Subcutaneous abdominal adipose tissue (tissue), 5 donors: ENCODE data around the gene CD180.
"Not testable (repeated sequence)": the region's sequence is repeated elsewhere in the genome, so short reads cannot be mapped to it uniquely, and the experiment has no call there.

Experiments
- H3K27ac ChIP-seq: one replicate; pipeline ENCODE4 v1.7.0; 2013; ENCODE audit warnings: low read depth, mild to moderate bottlenecking, inconsistent platforms, low read length, moderate library complexity
- H3K27me3 ChIP-seq, 5 donors: one replicate each; pipeline ENCODE4 v1.7.0; 2013; ENCODE audit warnings: low read length in 5 of 5, inconsistent platforms in 1 of 5; ENCODE audit not compliant: control insufficient read depth in 5 of 5, insufficient read depth in 4 of 5
- H3K36me3 ChIP-seq, 5 donors: one replicate each; pipeline ENCODE4 v1.7.0; 2013; ENCODE audit warnings: low read length in 5 of 5; ENCODE audit not compliant: control insufficient read depth in 5 of 5, insufficient read depth in 5 of 5
- H3K4me1 ChIP-seq, 5 donors: one replicate each; pipeline ENCODE4 v1.7.0; 2013; ENCODE audit warnings: low read length in 5 of 5, mild to moderate bottlenecking in 3 of 5, moderate library complexity in 1 of 5; ENCODE audit not compliant: control insufficient read depth in 5 of 5, insufficient read depth in 5 of 5
- H3K4me3 ChIP-seq, 5 donors: one replicate each; pipeline ENCODE4 v1.7.0; 2013; ENCODE audit warnings: low read length in 5 of 5, low read depth in 1 of 5
- H3K9ac ChIP-seq, 5 donors: one replicate each; pipeline ENCODE4 v1.7.0; 2013; ENCODE audit warnings: low read length in 5 of 5, mild to moderate bottlenecking in 4 of 5, moderate library complexity in 3 of 5
- H3K9me3 ChIP-seq, 5 donors: one replicate each; pipeline ENCODE4 v1.7.0; 2013; ENCODE audit warnings: low read length in 5 of 5; ENCODE audit not compliant: control insufficient read depth in 5 of 5
- donor health status: healthy.
- donor health status: healthy.
- donor health status: healthy.
- donor health status: healthy.
- donor health status: healthy.

CD180 gene

DNA sequence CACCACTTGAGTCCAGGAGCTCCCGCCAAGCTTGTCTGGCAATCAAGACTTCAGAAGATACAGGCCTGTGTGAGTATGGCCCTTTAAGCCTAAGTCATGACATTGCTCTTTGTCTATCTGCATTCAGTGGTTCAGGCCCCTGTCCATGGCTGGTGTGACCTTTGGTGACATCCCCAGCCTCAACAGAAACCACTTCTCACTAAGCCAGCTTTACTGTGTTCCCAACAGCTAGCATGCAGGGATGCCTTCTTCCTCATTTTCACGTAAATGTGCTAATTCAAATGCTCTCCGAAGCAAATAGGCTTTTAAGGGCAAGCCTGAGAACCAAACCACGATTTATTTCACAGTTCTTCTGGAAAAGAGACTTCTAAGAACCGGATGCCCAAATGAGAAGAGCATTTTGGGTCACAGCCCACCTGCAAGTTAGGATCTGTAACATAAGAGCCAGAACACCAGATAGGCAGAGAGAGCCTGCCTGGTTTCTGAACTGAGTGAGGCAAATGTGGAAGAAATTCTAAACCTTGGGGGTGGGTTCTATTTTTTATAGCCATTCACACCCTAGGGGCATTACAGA lies 14.9 kb downstream of the CD180 start:
- Histone ChIP-seq H3K4me3 (no peak overlapping the region), H3K4me1 (peaks cover 0 to 16% (median 8%) of the 10 kb centered on the region in 5 donors), H3K27me3 (no peaks in the 10 kb centered on the region), H3K27ac (no peak overlapping the region), H3K9ac (no peak overlapping the region), H3K9me3 (peaks cover 0 to 8% (median 3%) of the 10 kb centered on the region in 5 donors), H3K36me3 (no peaks in the 10 kb centered on the region)

DNA sequence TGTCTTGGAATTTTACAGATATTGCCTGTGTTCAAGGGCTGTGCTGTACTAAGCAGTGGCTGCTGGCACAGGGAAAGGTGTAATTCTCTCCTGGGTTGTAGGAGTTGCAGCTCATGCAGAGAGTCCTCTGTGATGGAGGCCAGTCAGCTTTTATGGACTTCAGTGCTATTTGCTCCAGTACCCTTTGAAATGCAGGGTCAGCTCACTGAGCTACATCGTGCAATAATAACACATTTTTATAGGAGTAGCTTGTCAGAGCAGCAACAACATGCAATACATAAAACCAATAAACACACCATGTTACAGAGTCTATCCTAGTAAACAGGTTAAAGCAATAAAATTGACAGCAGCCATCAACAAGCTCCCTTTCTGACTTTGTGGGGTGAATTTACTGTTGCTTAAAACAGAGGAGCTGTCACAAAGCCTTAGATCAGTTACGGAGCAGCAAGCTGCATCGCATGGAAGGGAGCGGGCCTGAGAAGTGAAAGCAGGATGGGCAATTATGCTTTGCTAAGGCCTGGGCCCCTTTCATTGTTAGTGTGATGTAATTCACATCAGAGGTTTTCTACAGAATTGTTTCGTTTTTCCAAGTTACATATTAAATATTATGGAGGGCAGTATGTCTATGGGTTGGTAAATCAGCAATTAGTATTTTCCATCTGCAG lies 16.8 kb downstream of the CD180 start:
- Histone ChIP-seq H3K27ac (no peak overlapping the region), H3K9ac (no peak overlapping the region), H3K4me1 (peaks cover 0 to 16% (median 8%) of the 10 kb centered on the region in 5 donors), H3K9me3 (peaks cover 0 to 10% (median 3%) of the 10 kb centered on the region in 5 donors), H3K27me3 (no peaks in the 10 kb centered on the region), H3K36me3 (no peaks in the 10 kb centered on the region), H3K4me3 (no peak overlapping the region)

GRCh38 chr5:67178966-67179365 lies 17.6 kb downstream of the CD180 start:
- Histone ChIP-seq H3K9me3 (peaks cover 0 to 10% (median 3%) of the 10 kb centered on the region in 5 donors), H3K27ac (no peak overlapping the region), H3K27me3 (no peaks in the 10 kb centered on the region), H3K4me1 (peaks cover 0 to 16% (median 8%) of the 10 kb centered on the region in 5 donors), H3K9ac (no peak overlapping the region), H3K4me3 (no peak overlapping the region), H3K36me3 (no peaks in the 10 kb centered on the region)

GRCh38 chr5:67178085-67178484 lies 18.5 kb downstream of the CD180 start:
- H3K9ac ChIP-seq = no peak overlapping the region
- H3K4me1 ChIP-seq = peaks cover 0 to 14% (median 8%) of the 10 kb centered on the region in 5 donors
- no peaks in the 10 kb centered on the region for H3K36me3 ChIP-seq
- peaks cover 0 to 10% (median 3%) of the 10 kb centered on the region in 5 donors for H3K9me3 ChIP-seq
- no peak overlapping the region for H3K4me3 ChIP-seq
- H3K27ac ChIP-seq = no peak overlapping the region
- no peaks in the 10 kb centered on the region for H3K27me3 ChIP-seq

DNA sequence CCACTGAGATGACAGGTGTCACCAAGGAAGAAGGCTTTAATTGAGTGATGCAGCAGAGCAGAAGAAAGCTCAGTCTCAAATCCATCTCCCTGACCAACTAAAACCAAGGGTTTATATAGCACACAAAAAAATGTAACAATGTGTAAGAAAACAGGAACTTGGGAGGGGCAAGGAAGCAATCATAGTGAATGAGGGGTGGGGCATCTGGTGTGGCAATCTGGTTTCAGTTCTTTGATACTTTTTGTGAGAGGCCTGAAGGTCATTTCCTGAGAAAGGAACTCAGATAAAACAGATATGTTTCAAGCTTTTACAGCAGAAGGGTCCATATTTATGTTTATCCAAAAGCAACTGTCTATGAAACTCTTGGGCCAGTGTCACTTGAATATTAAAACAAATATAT lies 19.7 kb downstream of the CD180 start:
- Histone ChIP-seq H3K4me3 (no peak overlapping the region), H3K27me3 (no peaks in the 10 kb centered on the region), H3K4me1 (peaks cover 0 to 6% (median 1%) of the 10 kb centered on the region in 5 donors), H3K36me3 (peaks cover 0 to 5% (median 0%) of the 10 kb centered on the region in 5 donors), H3K27ac (no peak overlapping the region), H3K9ac (no peak overlapping the region), H3K9me3 (peaks cover 0 to 10% (median 3%) of the 10 kb centered on the region in 5 donors)

GRCh38 chr5:67173959-67174358 lies 22.6 kb downstream of the CD180 start:
- H3K36me3 ChIP-seq = peaks cover 0 to 6% (median 3%) of the 10 kb centered on the region in 5 donors
- H3K4me3 ChIP-seq = no peak overlapping the region
- H3K27me3 ChIP-seq = no peaks in the 10 kb centered on the region
- H3K27ac ChIP-seq = no peak overlapping the region
- peaks cover 0 to 10% (median 3%) of the 10 kb centered on the region in 5 donors for H3K9me3 ChIP-seq
- H3K4me1 ChIP-seq = peaks cover 0 to 4% (median 0%) of the 10 kb centered on the region in 5 donors
- H3K9ac ChIP-seq = no peak overlapping the region

GRCh38 chr5:67173351-67173750 lies 23.2 kb downstream of the CD180 start:
- not testable (repeated sequence) for H3K27ac ChIP-seq, H3K36me3 ChIP-seq, H3K9ac ChIP-seq, H3K4me3 ChIP-seq, H3K27me3 ChIP-seq, H3K4me1 ChIP-seq
- H3K9me3 ChIP-seq = peaks cover 0 to 10% (median 3%) of the 10 kb centered on the region in 5 donors

- Histone ChIP-seq H3K27me3 (no peaks in the 10 kb centered on the region), H3K4me3 (no peak overlapping the region), H3K36me3 (peaks cover 5 to 18% (median 12%) of the 10 kb centered on the region in 5 donors), H3K27ac (no peak overlapping the region), H3K9me3 (no peaks in the 10 kb centered on the region), H3K9ac (no peak overlapping the region), H3K4me1 (peaks cover 0 to 14% (median 12%) of the 10 kb centered on the region in 5 donors)
These were observed 25.8 kb downstream of the CD180 start for GRCh38 chr5:67170767-67171166.

DNA sequence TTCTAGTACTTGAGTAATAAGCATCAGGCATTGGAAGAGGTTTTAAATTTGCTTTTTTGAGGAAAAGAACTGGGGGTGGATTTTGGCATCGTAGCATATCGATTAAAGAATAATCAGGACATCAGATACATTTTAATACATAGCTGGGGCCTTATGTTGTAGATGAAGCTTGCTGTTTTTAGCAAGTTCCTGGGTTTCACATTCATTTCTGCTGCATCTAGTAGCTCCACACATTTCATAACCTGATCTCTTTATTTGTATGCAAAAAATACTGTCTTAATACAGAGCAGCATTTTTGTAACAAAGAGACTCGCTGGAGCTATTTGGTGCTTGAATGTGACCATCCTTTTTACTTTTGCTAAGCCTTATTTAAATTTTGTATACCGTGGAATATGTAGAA lies 28.5 kb downstream of the CD180 start:
- no peak overlapping the region for H3K4me3 ChIP-seq
- peaks cover 10 to 43% (median 37%) of the 10 kb centered on the region in 5 donors for H3K36me3 ChIP-seq
- no peak overlapping the region for H3K27ac ChIP-seq
- H3K4me1 ChIP-seq = peaks cover 0 to 17% (median 16%) of the 10 kb centered on the region in 5 donors
- H3K9ac ChIP-seq = no peak overlapping the region
- H3K9me3 ChIP-seq = no peaks in the 10 kb centered on the region
- no peaks in the 10 kb centered on the region for H3K27me3 ChIP-seq

GRCh38 chr5:67166460-67167285 lies 29.9 kb downstream of the CD180 start:
- Histone ChIP-seq H3K4me3 (peak overlapping the region; percentile 36 to 65 (median 45)), H3K4me1 (peaks cover 0 to 17% (median 16%) of the 10 kb centered on the region in 5 donors), H3K9ac (peak overlapping the region in 4 of 5 donors; percentile 43 to 77 (median 52)), H3K36me3 (peaks cover 13 to 57% (median 46%) of the 10 kb centered on the region in 5 donors), H3K27ac (peak overlapping the region; percentile 62), H3K27me3 (no peaks in the 10 kb centered on the region), H3K9me3 (no peaks in the 10 kb centered on the region)
